Mesodermal cell (in vitro differentiated cells): ENCODE data around the gene NFKBIZ.
"Not testable (repeated sequence)": the region's sequence is repeated elsewhere in the genome, so short reads cannot be mapped to it uniquely, and the experiment has no call there.

Experiments used
- H3K27ac ChIP-seq: 2 replicates; pipeline ENCODE4 v1.7.0; 2013; ENCODE audit warnings: mild to moderate bottlenecking, low read depth, low read length, moderate library complexity; ENCODE audit not compliant: severe bottlenecking
- H3K36me3 ChIP-seq: 2 replicates; pipeline ENCODE4 v1.7.1; 2013; ENCODE audit warnings: mild to moderate bottlenecking, low read length, moderate library complexity; ENCODE audit not compliant: control insufficient read depth, insufficient read depth
- H3K4me1 ChIP-seq: one replicate; pipeline ENCODE4 v1.7.1; 2013; ENCODE audit warnings: mild to moderate bottlenecking, low read length; ENCODE audit not compliant: insufficient read depth, control insufficient read depth, poor library complexity, severe bottlenecking
- H3K4me3 ChIP-seq: 2 replicates; pipeline ENCODE4 v1.7.0; 2013; ENCODE audit warnings: low read length, control low read depth, mild to moderate bottlenecking; ENCODE audit not compliant: insufficient read depth, poor library complexity, severe bottlenecking; ENCODE audit errors: extremely low read depth
- H3K9me3 ChIP-seq: 2 replicates; pipeline ENCODE4 v1.7.1; 2013; ENCODE audit warnings: mild to moderate bottlenecking, low read length, moderate library complexity; ENCODE audit not compliant: control insufficient read depth
- WGBS, 2 experiments: methylation state at CpG; one replicate each; pipeline ENCODE4 v1.1.5; 2013; ENCODE audit warnings: missing lambda C conversion rate in 2 of 2; ENCODE audit not compliant: insufficient coverage in 2 of 2; 5-methylcytosine and 5-hydroxymethylcytosine counted together

The NFKBIZ gene

DNA sequence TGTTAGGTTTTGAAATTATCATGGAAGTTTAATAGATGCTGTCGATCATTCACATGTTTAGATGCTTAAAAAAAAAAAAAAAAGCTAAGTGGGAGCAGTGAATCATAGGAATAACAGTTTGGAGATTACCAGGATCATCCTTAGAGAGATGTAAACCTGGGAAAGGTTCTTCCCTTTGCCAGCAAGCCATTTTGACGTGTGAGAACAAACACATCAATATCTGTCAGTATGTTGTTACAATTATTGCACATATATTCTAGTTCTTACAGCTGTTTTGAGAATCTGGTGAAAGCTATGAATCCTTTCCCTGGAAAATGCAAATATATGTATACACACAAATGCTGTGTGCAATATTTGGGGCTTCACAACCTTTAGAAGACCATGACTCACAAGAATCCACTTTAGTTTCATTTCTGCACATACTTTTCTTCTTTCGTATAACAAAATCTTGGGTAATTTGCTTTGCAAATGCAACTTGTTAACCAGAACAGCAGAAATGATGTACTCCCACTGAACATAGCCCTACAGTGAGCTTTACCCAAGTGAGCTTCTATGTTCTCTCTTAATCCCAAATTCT, 12.0 kb downstream of the NFKBIZ start:
- Histone ChIP-seq H3K36me3 (peaks cover 42% of the 10 kb centered on the region), H3K9me3 (no peaks in the 10 kb centered on the region), H3K27ac (no peak overlapping the region), H3K4me3 (no peak overlapping the region), H3K4me1 (no peaks in the 10 kb centered on the region)
- 90 to 100% methylated on average over 2 of the region's 3 CpGs for WGBS, 2 experiments

DNA sequence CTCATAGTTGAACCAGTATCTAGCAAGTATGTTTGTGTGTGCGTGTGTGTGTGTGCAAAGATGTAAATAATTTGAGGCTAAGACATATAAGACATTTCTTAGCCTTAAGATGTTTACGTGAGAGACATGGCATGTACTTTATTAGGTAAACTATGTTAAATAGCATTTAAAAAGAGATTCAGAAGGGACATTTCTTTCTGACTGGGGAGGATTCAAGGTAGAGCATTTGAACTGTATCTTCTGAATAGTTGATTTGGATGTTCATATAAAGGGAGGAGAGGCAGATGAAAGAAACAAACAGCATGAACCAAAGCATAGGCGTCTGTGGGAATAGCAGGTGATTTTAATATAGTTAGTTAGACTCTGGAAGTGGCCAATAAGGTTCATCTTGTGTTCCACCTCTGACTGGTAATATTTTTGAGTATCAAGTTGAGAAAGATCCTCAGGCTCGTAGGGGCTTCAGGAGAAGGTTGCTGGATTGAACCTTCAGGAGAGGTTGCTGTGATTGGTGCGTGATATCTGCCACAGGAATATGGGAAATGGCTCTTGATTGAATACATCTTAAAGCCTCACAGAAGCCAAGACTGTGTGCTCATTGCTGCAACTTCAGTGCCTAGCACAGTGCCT, 12.6 kb downstream of the NFKBIZ start:
- H3K4me3 ChIP-seq: no peak overlapping the region
- no peak overlapping the region for H3K27ac ChIP-seq
- WGBS, 2 experiments: 83 to 94% methylated on average over 4 of the region's 5 CpGs
- peaks cover 36% of the 10 kb centered on the region for H3K36me3 ChIP-seq
- H3K4me1 ChIP-seq: no peaks in the 10 kb centered on the region
- H3K9me3 ChIP-seq: no peaks in the 10 kb centered on the region

DNA sequence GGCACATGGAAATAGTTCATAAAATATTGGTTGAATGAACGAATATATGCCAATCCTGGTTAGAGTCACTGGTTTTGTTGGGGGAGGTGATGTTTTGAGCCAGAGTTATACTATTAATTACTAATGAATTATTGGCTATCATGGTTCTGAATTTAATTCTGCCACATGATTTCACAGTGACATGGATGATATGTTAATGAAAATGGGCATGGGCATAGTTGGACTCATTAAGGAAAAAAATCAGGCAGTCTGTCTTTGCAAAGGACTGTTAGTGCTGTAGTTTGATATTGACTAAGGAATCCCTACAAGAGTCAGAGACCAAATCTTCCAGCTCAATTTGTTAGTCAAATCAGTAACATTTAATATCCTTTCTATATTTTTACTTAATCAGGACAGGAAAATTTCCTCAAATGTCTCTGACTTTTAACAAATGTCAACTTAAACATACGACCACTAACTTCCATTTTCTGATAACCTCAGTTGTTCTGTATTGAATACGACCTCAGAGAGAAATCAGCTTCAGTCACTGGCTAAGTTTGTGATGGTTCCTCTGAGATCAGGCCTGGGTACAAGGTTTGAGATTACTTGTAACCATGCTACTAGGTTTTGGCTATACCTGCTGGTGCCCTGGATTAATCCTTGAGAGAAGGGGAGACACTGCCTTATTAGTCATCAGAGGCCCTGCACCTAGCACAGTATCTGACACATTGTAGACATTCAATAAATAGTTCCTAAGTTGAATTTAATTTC, 13.3 kb downstream of the NFKBIZ start:
- no peak overlapping the region for H3K27ac ChIP-seq
- peaks cover 29% of the 10 kb centered on the region for H3K36me3 ChIP-seq

DNA sequence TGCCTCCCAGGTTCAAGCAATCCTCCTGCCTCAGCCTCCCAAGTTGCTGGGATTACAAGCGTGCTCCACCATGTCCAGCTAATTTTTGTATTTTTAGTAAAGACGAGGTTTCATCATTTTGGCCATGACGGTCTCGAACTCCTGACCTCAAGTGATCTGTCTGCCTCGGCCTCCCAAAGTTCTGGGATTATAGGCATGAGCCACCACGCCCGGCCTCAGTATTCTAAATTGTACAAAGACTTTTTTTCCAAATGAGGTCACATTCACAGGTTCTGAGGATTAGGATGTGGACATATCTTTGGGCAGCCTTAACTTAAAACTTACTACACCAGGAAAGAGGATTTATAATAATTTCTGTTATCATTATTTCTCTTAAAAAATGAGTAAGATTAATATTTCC, 15.6 kb downstream of the NFKBIZ start:
- H3K27ac ChIP-seq, H3K4me3 ChIP-seq, H3K36me3 ChIP-seq, H3K9me3 ChIP-seq, H3K4me1 ChIP-seq: not testable (repeated sequence)
- WGBS, 2 experiments: 92 to 97% methylated on average over 5 to 6 of the region's 7 CpGs

More for the DNA sequence above, 13.3 kb downstream of the NFKBIZ start:
- Histone ChIP-seq H3K4me3 (no peak overlapping the region), H3K9me3 (no peaks in the 10 kb centered on the region), H3K4me1 (no peaks in the 10 kb centered on the region)
- WGBS, 2 experiments: 90 to 93% methylated on average over 2 to 3 of the region's 3 CpGs

DNA sequence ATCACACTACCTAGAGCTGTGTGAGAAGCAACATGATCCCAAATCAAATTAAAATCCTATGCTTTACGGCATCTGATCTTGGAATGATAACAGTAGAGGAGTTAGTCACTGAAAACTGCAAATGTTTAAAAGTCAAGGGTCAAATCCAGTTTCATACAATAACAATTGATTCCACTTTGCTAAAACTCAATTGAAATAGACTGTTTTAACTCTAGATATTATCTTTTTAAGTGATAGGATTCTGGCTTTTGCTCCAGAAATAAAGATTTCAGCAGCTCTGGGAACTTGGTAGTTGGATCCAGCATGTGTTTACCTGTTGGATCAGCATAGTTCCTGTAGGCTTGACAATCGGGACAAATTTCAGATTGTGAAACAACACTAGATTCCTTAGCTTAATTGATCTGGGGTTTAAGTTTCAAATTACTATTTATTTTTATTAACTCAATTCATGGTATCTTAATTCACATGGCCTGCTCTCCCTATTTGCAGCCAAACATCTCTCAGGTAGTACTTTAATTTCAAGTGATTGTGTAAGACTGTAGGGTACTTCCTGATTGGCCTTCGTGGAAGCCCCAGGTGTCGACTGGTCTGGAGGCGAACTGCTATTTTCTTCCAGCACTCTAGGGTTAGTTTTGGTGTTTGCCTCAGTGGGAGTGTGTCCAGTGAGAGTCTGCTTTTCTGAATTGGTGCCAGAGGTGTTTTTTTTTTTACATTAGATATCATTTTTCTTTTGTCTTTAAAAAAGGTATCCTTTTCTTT, 16.6 kb downstream of the NFKBIZ start:
- WGBS, 2 experiments: 80% methylated on average over 1 of the region's 5 CpGs
- Histone ChIP-seq H3K4me1 (peaks cover 6% of the 10 kb centered on the region), H3K4me3 (no peak overlapping the region), H3K27ac (no peak overlapping the region), H3K9me3 (no peaks in the 10 kb centered on the region), H3K36me3 (peaks cover 4% of the 10 kb centered on the region)

DNA sequence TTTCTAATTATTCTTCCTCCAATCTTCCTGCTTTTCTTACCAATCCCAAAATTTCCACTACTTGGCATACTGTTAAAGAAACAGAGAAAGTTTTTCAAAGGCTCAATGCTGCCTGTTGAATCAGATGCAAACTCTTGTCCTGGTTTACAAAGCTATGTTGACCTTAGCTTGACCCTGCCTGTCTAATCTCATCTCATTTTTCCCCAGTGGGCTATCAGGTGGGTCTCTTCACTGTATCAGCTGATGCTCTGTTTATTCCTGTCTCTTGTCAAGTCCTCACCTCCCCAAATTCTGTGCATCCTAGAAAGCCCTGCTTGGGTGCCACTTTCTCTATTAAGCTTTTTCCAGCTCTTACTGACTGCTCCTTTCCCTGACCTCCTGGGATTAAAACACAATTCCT, 18.2 kb downstream of the NFKBIZ start:
- Histone ChIP-seq H3K27ac (no peak overlapping the region), H3K36me3 (no peaks in the 10 kb centered on the region), H3K4me3 (no peak overlapping the region)

DNA sequence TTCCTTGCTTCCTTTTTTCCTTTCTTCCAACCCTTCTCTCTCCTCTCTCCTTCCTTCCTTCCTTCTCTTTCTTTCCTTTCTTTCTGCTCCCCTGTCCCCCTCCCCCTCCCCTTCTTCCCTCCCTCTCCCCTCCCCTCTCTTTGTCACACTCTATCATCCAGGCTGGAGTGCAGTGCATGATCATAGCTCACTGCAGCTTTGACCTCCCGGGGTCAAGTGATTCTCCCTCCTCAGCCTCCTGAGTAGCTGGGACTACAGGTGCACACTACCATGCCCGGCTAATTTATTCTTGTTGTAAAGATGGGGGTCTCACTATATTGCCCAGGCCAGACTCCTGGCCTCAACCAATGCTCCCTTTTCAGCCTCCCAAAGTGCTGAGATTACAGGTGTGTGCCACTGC, 18.7 kb downstream of the NFKBIZ start:
- H3K27ac ChIP-seq: no peak overlapping the region
- H3K4me1 ChIP-seq: peaks cover 6% of the 10 kb centered on the region
- no peaks in the 10 kb centered on the region for H3K36me3 ChIP-seq
- H3K9me3 ChIP-seq: no peaks in the 10 kb centered on the region
- H3K4me3 ChIP-seq: no peak overlapping the region
- 93 to 94% methylated on average over 2 of the region's 2 CpGs for WGBS, 2 experiments

More for the DNA sequence above, 18.2 kb downstream of the NFKBIZ start:
- Histone ChIP-seq H3K9me3 (no peaks in the 10 kb centered on the region), H3K4me1 (peaks cover 6% of the 10 kb centered on the region)

DNA sequence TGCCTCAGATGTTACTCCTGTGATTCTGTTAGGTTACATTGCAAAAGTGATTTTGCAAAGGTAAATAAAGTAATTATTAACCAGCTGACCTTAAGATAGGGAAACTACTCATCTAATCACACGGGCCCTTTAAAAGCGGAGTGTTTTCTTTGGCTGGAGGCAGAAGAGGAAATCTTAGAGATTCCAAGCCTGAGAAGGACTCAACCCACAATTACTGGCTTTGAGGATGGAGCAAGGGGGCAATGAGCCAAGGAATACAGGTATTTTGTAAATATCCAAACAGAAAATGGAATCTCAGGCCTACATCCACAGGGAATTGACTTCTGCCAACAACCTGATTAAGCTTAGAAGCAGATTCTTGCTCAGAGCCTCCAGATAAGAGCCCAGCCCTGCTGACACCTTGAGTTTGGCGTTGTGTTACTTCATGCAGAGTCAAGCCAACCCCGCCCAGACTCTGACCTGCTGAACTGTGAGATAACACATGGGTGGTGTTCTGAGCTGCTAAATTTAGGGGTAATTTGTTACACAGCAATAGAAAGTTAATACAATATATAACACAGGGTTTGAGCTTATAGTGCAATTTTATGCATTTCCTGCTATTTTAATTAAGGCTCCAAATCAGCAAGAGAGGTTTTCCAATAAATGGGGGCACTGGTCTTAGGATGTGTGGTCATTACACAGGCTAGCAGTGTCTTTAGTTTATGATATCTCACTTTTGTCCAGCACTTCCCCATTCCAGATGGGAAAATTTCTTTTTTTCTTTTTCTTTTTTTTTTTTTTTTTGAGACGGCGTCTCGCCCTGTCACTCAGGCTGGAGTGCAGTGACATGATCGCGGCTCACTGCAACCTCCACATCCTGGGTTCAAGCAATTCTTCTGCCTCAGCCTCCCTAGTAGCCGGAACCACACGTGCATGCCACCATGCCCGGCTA, 19.5 kb downstream of the NFKBIZ start:
- H3K4me3 ChIP-seq: no peak overlapping the region
- H3K4me1 ChIP-seq: peaks cover 6% of the 10 kb centered on the region
- no peaks in the 10 kb centered on the region for H3K9me3 ChIP-seq
- WGBS, 2 experiments: 86% methylated on average over 2 of the region's 12 CpGs; no CpG with 5 or more reads in 1 of the 2 experiments
- no peaks in the 10 kb centered on the region for H3K36me3 ChIP-seq
- H3K27ac ChIP-seq: no peak overlapping the region

DNA sequence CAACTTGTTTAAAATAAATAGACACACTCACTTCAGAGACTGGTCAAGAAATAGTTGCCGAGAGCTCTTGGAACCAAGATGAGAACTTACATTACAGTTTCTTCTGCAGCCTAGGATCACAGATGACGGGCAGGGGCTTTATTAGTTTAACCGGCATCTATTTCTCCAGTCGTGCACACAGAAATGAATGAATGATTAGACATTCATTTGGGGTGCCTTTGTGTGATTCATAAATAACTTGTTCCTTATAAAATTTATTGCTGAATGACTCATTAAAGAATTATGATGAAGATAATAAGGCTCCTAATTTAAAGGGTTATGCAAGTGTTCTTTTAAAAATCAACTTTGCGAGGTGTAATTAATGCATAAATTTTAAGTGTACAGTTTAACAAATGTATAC, 20.8 kb downstream of the NFKBIZ start:
- 85 to 88% methylated on average over 2 to 3 of the region's 5 CpGs for WGBS, 2 experiments
- Histone ChIP-seq H3K4me3 (no peak overlapping the region), H3K27ac (no peak overlapping the region), H3K9me3 (peaks cover 4% of the 10 kb centered on the region), H3K36me3 (no peaks in the 10 kb centered on the region), H3K4me1 (peaks cover 6% of the 10 kb centered on the region)

DNA sequence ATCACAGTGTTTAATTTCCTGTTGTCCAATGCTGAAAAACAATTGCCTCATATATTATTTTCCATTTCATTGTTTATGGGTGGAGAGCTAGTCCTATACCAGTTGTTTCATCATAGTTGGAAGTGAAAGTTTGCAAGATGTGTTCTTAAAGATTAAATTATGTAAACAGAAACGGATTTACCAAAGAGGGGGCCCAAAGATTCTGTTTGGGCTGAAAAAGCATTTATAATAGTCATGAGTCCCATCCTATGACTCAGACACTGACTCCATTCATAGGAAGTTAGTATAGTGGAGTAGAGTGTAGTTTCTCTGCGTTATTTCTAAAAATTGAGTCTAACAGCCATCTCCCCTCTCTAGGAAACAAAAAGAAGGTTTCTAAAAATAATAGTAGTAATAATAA, 24.3 kb downstream of the NFKBIZ start:
- 80% methylated on average over 1 of the region's 2 CpGs; no CpG with 5 or more reads in 1 of the 2 experiments for WGBS, 2 experiments
- Histone ChIP-seq H3K4me1 (peaks cover 3% of the 10 kb centered on the region), H3K9me3 (peaks cover 4% of the 10 kb centered on the region), H3K4me3 (no peak overlapping the region), H3K27ac (no peak overlapping the region), H3K36me3 (no peaks in the 10 kb centered on the region)
